ENCODE measurements around the gene ALDH3B1. TPM values are rescaled to one million over a fixed set of nuclear protein-coding genes. Genes with fewer than 3 reads are reported as not detected.
"Not testable (repeated sequence)": the region's sequence is repeated elsewhere in the genome, so short reads cannot be mapped to it uniquely, and the experiment has no call there.

Gene ALDH3B1, protein sequence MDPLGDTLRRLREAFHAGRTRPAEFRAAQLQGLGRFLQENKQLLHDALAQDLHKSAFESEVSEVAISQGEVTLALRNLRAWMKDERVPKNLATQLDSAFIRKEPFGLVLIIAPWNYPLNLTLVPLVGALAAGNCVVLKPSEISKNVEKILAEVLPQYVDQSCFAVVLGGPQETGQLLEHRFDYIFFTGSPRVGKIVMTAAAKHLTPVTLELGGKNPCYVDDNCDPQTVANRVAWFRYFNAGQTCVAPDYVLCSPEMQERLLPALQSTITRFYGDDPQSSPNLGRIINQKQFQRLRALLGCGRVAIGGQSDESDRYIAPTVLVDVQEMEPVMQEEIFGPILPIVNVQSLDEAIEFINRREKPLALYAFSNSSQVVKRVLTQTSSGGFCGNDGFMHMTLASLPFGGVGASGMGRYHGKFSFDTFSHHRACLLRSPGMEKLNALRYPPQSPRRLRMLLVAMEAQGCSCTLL
- 10 to 100 TPM in 2 of 3 donors, 1 to 10 TPM in 1; 9.8 to 26.4 (median 20.6) TPM for total RNA-seq

- DNase-seq (ENCODE audit: low spot score in 2 of 2): peak; percentile 82 to 85
- peak within 1 kb of the TSS; percentile 36 to 63 (median 37) for H3K4me3 ChIP-seq
- H3K27me3 ChIP-seq: no peaks in the 10 kb centered on the region
- peak within 1 kb of the TSS; percentile 95 to 98 for H3K27ac ChIP-seq
- no peaks in the 10 kb centered on the region for H3K9me3 ChIP-seq
- no peaks in the 10 kb centered on the region for H3K36me3 ChIP-seq
- intact Hi-C loops (cut with DNase I; ENCODE audit: low total_unique reads): loop anchor here (1.0 to 2.0 kb wide), 2 partner anchors 195 to 202 kb away; partner anchors contain the start of gene KMT5B
- peaks cover 35 to 36% of the 10 kb centered on the region in 2 donors for H3K4me1 ChIP-seq
- no peak for TF ChIP-seq POLR2A (IDR thresholded peaks at IDR 0.05)
- TF ChIP-seq CTCF (IDR thresholded peaks at IDR 0.05): peak in 1 of 3 donors; percentile 15
- TF ChIP-seq POLR2AphosphoS5 (IDR thresholded peaks at IDR 0.05): peak; percentile 56 to 87 (median 85)
Observed at GRCh38 chr11:68010090-68011041, at the start of gene ALDH3B1. Gene ALDH3B1 (plus strand): TSS chr11:68010327. CDS start chr11:68015298, 4,971 bp downstream.

- H3K27me3 ChIP-seq; H3K36me3 ChIP-seq; H3K4me3 ChIP-seq; H3K4me1 ChIP-seq; H3K27ac ChIP-seq; H3K9me3 ChIP-seq; intact Hi-C loops (cut with DNase I; ENCODE audit: low total_unique reads); DNase-seq (ENCODE audit: low spot score in 2 of 2): not testable (repeated sequence)
Observed at GRCh38 chr11:67963217-67963616, 46.9 kb upstream of the ALDH3B1 start.

DNA sequence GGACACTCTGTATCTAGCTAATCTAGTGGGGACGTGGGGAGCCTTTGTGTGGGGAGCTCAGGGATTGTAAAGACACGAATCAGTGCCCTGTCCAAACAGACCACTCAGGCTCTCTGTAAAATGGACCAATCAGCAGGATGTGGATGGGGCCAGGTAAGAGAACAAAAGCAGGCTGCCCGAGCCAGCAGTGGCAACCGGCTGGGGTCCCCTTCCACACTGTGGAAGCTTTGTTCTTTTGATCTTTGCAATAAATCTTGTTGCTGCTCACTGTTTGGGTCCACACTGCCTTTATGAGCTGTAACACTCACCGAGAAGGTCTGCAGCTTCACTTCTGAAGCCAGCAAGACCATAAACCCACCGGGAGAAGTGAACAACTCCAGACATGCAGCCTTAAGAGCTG is 46.2 kb upstream of the ALDH3B1 start:
- H3K9me3 ChIP-seq; H3K4me1 ChIP-seq; DNase-seq (ENCODE audit: low spot score in 2 of 2); H3K27ac ChIP-seq; H3K36me3 ChIP-seq; H3K27me3 ChIP-seq; H3K4me3 ChIP-seq; intact Hi-C loops (cut with DNase I; ENCODE audit: low total_unique reads): not testable (repeated sequence)

DNA sequence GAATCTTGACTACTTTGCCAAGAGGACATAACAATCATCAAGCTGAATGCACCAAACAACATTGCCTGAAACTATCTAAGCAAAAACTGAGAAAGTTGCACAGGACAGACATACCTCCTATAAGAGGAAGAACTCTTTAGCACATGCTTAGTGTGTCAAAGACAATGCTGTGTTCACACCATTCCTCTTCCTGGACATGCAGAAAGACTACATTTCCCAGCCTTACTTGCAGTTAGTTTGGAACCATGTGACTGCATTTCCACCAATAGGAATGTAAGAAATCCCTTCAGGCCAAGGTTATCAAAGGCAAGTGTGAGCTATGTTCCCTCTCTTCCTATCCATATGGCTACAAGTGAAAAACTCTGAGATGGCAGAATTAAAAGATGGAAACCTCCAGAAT is 45.4 kb upstream of the ALDH3B1 start:
- H3K36me3 ChIP-seq; H3K9me3 ChIP-seq; H3K4me1 ChIP-seq; H3K4me3 ChIP-seq; H3K27me3 ChIP-seq; H3K27ac ChIP-seq; intact Hi-C loops (cut with DNase I; ENCODE audit: low total_unique reads); DNase-seq (ENCODE audit: low spot score in 2 of 2): not testable (repeated sequence)

GRCh38 chr11:67965830-67966348 is 44.2 kb upstream of the ALDH3B1 start:
- H3K27ac ChIP-seq; H3K4me1 ChIP-seq; H3K4me3 ChIP-seq; DNase-seq (ENCODE audit: low spot score in 2 of 2); H3K9me3 ChIP-seq; H3K27me3 ChIP-seq; intact Hi-C loops (cut with DNase I; ENCODE audit: low total_unique reads); H3K36me3 ChIP-seq: not testable (repeated sequence)

DNA sequence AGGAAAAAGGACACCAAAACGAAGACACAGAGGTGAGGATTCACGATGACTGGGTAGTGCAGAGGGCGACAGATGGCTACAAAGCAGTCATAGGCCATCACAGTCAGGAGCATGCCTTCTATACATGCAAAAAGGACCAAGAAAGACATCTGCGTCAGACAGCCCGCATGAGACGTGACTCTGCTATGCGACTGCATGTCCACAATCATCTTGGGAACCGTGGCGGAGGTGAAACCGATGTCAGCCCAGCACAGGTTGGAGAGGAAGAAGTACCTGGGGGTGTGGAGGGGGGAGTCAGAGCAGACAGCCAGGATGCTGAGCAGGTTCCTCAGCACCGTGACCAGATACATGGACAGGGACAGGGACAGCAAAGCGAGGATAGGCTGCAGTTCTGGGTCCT is 35.4 kb upstream of the ALDH3B1 start:
- H3K4me1 ChIP-seq; DNase-seq (ENCODE audit: low spot score in 2 of 2); intact Hi-C loops (cut with DNase I; ENCODE audit: low total_unique reads): not testable (repeated sequence)

DNA sequence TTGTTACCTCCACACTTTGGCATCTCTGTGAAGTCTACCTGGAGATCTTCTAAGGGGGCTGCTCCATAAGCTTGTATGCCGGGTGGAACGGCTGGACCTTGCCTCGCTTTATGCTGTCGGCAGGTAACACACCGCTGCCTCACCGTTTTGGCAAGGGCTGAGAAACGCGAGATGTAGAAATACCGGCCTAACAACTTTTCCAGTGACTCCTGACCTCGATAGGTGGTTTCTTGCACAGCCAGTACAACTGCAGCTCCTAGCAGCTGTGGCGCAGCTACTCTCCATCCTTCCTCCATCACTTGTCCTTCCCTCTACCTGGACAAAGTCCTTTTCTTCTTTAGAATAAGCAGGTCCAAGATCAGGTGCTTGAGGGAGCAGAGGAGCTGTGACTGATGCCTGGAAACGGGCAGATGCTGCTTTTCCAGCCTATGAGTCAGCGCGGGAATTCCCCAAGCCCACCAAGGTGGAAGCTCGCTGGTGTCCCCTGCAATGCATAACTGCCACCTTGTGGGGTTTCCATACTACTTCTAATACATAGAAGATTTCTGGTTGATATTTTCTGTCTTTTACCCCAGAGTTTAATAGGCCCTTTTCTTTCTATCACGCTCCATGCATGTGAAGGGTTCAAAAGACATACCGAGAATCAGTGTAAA is 31.2 kb upstream of the ALDH3B1 start:
- TF ChIP-seq POLR2AphosphoS5 (IDR thresholded peaks at IDR 0.05): peak in 1 of 3 donors; percentile 19
- H3K9me3 ChIP-seq; intact Hi-C loops (cut with DNase I; ENCODE audit: low total_unique reads); H3K36me3 ChIP-seq; H3K4me1 ChIP-seq; H3K27me3 ChIP-seq: not testable (repeated sequence)
- peak; percentile 76 to 80 for DNase-seq (ENCODE audit: low spot score in 2 of 2)
- peak overlapping the region in 2 of 3 donors; percentile 9 to 23 for H3K4me3 ChIP-seq
- H3K27ac ChIP-seq: peak overlapping the region in 1 of 2 donors; percentile 68

More for the DNA sequence above, 35.4 kb upstream of the ALDH3B1 start:
- not testable (repeated sequence) for H3K27me3 ChIP-seq, H3K4me3 ChIP-seq, H3K9me3 ChIP-seq, H3K36me3 ChIP-seq, H3K27ac ChIP-seq

DNA sequence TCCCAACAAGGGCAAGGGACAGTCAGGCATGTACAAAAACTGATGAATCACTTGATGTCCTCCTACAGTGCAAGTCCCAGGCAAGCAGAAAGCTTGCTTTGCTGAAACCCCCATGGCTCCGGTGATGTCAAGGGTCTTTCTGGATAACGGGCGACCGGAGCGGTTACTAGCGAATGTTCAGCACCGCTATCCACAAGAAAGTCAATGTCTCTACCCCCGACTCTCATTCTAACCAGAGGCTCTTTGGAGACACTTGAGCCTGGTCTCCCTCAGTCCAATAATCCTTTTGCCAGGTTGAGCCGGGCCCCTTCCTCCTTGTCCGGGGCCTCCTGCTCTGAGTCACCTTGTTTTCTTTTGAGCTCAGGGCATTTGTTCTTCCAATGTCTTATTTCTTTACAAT is 28.9 kb upstream of the ALDH3B1 start:
- H3K27ac ChIP-seq; H3K36me3 ChIP-seq; intact Hi-C loops (cut with DNase I; ENCODE audit: low total_unique reads); DNase-seq (ENCODE audit: low spot score in 2 of 2); H3K9me3 ChIP-seq; H3K27me3 ChIP-seq; H3K4me3 ChIP-seq; H3K4me1 ChIP-seq: not testable (repeated sequence)

DNA sequence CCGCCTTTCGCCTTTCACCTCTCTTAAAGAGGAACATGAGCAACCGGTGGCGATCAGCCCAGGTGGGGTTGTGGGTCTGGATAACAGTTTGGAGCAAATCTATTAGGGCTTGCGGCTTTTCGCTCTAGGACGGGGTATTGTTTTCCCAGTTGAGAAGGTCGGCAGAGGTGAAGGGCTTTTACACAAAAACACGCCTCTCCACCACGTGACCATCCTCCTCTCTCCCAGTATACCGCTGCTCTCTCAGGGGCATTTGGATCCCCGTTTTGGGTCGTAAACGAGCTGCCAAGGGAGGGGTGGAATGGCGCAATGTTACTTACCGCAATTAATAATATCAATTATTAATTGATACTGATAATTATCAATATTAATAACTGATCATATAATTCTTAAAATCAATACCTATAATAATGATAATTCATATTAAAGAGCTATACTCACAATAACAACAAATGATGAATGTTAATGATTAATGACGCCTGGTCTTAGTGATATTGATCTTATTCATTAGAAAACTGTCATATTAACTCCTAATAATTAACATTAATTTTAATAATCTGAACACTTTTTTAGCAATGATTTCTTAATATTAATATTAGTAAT is 27.8 kb upstream of the ALDH3B1 start:
- intact Hi-C loops (cut with DNase I; ENCODE audit: low total_unique reads): not testable (repeated sequence)

More for the DNA sequence above, 27.8 kb upstream of the ALDH3B1 start:
- not testable (repeated sequence) for DNase-seq (ENCODE audit: low spot score in 2 of 2); H3K4me3 ChIP-seq; H3K27me3 ChIP-seq; H3K36me3 ChIP-seq; H3K27ac ChIP-seq; H3K4me1 ChIP-seq; H3K9me3 ChIP-seq
